Transverse colon (tissue), 4 donors: Measurements from ENCODE around the gene LHFPL6.

Experiments
- CTCF ChIP-seq, 5 experiments: fragments of 200-600 bp in 3 of 5; fragments of 450-650 bp in 2 of 5; sonication (generic) in 3 of 5; IDR thresholded peaks; 1 replicate in 2 of 5; 2 replicates in 3 of 5; pipeline ENCODE4 v1.5.1; 2016 to 2017; ENCODE audit warnings: antibody characterized with exemption in 5 of 5, inconsistent platforms in 3 of 5, mild to moderate bottlenecking in 2 of 5, moderate library complexity in 1 of 5
- POLR2AphosphoS5 ChIP-seq, 3 donors: sonication (generic); formaldehyde crosslinking; IDR thresholded peaks; one replicate each; pipeline ENCODE4 v1.6.1; 2016; ENCODE audit warnings: antibody characterized with exemption in 3 of 3

GRCh38 chr13:39417643-39418042, 185.3 kb downstream of the LHFPL6 start:
- no peak for TF ChIP-seq CTCF (IDR thresholded peaks at IDR 0.05)
- no peak for TF ChIP-seq POLR2AphosphoS5 (IDR thresholded peaks at IDR 0.05)
